ENCODE measurements around the gene UPK3A.

DNA sequence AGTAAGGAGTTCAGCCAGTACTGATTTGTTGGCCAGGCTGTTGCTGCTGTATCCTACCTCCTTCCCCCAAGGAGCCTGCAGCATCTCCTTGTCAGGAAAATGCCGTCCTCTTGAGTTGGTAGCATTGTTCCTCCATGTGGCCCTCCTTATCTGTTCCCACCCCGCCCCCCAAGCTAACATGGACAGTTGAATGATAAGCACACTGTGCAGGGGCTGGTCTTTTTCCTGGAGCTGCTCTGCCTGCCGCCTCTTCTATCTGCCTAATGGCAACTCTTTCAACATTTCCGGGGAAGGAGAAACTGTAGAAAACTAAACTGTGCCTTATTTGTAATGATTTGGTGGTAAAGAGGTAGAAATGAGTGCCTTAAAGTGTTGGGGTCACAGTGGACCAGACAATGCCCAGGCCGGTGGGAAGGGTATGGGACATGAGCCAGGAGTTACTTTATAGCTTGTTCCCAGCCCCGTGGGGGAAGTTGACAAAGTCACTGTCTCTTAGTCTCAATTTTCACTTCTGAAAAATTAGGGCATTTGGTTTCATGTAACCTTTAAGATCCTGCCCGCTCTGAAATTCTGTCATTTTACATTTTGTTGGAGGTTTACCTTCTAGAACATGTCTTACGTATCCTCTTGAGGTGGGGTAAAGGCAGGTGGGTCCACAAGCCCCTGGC, 29.4 kb downstream of the UPK3A start:
- TF ChIP-seq, protein P1, sequence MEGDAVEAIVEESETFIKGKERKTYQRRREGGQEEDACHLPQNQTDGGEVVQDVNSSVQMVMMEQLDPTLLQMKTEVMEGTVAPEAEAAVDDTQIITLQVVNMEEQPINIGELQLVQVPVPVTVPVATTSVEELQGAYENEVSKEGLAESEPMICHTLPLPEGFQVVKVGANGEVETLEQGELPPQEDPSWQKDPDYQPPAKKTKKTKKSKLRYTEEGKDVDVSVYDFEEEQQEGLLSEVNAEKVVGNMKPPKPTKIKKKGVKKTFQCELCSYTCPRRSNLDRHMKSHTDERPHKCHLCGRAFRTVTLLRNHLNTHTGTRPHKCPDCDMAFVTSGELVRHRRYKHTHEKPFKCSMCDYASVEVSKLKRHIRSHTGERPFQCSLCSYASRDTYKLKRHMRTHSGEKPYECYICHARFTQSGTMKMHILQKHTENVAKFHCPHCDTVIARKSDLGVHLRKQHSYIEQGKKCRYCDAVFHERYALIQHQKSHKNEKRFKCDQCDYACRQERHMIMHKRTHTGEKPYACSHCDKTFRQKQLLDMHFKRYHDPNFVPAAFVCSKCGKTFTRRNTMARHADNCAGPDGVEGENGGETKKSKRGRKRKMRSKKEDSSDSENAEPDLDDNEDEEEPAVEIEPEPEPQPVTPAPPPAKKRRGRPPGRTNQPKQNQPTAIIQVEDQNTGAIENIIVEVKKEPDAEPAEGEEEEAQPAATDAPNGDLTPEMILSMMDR (IDR thresholded peaks at IDR 0.05): no peak
- TF ChIP-seq POLR2A (IDR thresholded peaks at IDR 0.05): no peak
